ENCODE data around the gene ITIH4.

Gene ITIH4

DNA sequence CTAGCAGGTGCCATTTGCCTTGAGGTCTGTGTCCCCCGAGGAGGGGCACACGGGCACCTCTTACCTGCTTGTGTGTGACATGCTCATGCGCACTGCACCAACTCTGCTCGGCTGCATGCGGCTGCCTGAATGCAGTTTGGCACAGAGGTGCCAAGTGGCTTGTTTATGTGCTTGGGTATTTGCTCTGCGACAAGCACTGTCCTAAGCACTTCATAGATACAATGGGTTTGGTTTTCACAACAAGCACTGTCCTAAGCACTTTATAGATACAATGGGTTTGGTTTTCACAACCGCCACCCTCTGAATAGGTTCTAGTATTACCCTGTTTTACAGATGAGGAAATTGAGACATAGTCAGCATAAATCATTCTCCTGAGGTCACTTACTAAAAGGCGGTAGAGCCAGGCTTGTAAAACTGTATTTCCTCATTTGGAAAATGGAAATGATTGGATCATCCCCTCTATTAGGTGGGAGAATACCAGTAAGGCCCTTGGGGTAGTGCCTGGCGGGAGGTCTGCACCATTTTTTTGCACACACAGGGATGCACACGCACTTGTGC is 487 bp downstream of the ITIH4 start:
- no peak for DNase-seq

GRCh38 chr3:52829482-52829881 is 990 bp downstream of the ITIH4 start:
- DNase-seq, result no peak

DNA sequence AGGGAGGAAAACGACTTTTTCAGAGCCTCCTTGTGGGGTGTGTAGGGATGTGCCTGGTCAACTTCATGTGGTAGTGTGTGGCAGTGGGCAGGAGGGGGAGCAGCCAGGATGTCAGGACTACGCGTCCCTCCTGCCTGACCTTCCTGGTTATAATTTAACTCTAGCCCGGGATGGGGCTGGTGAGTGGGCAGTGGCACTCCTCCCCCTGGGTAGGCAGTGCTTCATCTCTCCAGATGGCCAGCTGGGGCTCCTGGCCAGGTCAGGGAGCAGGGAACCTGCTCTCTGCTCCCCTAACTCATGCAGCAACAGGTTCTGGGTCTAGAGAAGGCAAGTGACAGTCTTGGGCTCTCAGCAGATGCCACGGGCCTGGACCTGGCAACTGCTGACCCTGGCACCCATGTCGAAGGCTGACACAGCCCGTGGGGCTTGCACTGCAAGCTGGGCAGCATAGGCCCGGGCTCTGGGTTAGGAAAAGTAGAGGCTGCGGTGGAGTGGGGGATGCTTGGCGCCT is 2.6 kb downstream of the ITIH4 start:
- no peak for DNase-seq

GRCh38 chr3:52827441-52827840 is 3.0 kb downstream of the ITIH4 start:
- no peak for DNase-seq

- DNase-seq, result no peak
Observed at GRCh38 chr3:52824037-52824436, 6.4 kb downstream of the ITIH4 start.

DNA sequence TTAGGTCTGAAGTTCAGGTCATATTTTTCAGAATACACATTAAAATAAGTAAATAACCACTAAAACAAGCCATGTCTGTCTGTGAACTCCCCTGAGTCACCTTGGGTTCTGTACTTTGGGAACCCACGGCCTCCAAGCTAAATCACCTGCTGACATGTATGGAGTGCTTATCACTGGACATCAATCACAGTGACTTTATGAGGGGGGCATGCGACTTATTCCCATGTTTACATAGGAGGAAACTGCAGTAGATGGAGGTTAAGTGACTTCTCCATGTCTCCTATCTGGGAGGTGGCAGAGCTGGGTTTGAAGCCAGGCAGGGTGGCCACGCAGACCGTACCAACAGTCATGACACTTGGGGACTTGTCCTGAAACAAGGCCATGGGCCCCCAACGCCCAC is 8.1 kb downstream of the ITIH4 start:
- DNase-seq, result no peak

DNA sequence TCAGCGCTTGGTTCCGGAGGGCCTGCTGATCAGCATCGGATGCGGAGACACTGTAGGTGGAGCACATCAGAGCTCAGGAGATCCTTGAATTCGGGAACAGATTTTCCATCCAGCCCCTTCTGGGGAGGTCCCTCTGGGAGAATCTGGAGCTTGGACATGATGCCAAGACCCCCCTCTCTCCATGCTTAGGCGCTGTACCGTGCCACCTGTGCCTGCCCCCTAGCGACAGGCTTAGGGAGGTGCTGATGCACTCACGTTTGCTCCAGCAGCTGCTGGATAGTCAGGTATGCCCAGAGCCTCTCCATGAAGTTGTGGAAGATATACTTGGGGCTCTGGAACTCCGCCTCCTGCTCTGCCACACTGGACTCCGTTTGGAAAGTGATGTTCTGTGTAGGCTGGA is 9.7 kb downstream of the ITIH4 start:
- DNase-seq, result peak; percentile 36

- DNase-seq, result no peak
Observed at GRCh38 chr3:52819936-52820335, 10.5 kb downstream of the ITIH4 start.

GRCh38 chr3:52817860-52818259 is 12.6 kb downstream of the ITIH4 start:
- no peak for DNase-seq

GRCh38 chr3:52817221-52817620 is 13.3 kb downstream of the ITIH4 start:
- no peak for DNase-seq

DNA sequence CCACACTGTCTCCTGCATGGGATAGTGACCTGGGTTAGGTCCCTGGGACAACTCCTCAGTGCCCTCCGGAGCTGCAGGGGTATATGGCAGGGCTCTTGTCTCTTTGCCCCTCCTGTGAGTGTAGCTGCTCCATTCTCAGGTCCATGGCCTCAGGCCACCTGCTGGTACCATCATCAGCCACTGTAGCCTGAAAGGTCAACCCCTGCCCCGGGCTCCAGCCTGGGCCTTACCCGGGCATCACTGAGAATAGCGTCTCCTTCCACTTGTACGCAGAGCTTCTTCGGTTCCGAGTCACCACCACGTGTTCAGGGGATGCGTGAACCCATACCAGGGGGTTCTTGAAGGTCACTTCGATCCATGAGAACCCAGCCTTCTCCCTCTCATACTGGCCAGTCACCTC is 13.8 kb downstream of the ITIH4 start:
- no peak for DNase-seq

DNA sequence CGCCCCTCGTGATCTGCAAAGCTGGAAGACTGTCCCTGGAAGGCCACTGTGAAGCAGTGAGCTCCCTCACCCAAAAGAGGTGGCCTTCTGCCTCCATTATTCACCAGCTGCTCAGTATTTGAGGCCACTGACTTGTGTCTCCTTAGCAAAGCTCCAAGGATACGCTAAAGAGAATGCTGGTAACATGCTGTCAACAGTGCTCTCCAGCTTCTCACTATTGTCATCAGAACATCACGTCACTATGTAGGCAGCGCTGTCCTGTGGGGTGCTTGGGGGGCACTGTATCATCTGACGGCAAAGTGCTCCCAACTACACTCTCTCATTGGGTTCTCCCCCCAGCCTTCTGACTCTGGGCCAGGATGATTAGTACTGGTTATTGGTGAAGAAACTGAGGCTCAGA is 14.3 kb downstream of the ITIH4 start:
- no peak for DNase-seq

DNA sequence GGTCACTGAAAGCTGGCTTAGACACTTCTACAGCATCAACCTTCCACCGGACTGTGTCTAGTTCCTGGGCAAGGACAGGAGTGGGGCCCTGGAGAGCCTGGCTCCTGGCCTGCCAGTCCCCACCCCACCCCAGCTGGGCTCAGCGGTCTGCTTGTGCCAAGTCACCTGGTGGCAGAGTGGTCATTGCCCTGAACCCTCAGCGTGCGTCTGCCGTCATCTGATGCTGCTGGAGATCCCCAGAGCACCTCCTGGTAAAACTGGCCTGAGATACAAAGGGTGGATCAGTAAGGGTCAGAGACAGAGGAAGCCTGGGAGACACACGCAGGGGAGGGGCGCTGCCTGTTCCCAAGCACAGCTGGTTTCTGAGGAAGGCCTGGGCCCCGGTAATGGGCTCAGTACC is 16.7 kb downstream of the ITIH4 start:
- no peak for DNase-seq

DNA sequence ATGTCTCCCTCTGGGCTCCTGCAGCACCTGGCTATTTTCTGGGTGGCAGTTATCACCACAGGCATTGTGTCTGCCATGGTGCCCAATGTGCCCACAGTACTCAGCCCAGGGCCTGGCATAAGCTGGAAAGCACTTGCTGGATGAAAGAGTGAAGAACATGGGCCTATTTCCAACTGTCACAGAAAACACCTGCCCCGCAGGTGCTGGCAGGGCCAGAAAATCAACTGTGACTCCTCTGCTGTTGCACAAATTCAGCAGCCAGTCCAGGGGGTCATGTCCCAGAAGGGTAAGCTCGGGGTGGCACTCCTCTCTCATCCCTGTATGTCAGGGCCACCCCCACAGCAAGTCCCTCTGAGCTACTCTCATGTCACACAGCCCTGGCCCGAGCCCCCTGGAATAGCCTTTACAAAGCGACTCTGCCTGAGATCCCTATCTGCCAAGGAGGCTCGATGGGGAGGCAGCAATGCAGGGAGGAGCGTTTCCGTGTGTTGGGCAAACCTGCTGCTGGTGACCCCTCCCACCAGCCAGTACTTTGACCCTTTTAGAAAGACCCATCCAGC is 18.9 kb downstream of the ITIH4 start:
- no peak for DNase-seq

DNA sequence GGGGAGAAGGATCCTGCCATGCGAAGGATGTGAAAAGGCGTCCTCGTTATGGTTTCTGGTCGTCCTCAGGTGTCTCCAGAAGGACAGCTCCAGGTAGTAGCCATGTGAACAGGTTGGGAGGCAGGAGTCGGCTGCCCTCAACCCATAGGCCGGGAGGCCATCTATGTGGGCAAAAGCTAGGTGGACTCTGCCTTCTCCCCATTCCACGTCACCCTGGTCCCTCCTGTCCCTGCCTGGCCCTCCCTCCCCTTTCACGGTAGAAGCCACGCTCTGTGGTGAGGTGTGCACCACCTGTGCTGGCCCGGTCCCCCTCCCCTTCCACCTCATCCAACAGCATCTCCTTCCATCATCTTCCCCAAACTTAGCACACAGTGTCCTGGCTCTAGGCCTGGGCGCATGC is 19.5 kb downstream of the ITIH4 start:
- DNase-seq, result no peak

DNA sequence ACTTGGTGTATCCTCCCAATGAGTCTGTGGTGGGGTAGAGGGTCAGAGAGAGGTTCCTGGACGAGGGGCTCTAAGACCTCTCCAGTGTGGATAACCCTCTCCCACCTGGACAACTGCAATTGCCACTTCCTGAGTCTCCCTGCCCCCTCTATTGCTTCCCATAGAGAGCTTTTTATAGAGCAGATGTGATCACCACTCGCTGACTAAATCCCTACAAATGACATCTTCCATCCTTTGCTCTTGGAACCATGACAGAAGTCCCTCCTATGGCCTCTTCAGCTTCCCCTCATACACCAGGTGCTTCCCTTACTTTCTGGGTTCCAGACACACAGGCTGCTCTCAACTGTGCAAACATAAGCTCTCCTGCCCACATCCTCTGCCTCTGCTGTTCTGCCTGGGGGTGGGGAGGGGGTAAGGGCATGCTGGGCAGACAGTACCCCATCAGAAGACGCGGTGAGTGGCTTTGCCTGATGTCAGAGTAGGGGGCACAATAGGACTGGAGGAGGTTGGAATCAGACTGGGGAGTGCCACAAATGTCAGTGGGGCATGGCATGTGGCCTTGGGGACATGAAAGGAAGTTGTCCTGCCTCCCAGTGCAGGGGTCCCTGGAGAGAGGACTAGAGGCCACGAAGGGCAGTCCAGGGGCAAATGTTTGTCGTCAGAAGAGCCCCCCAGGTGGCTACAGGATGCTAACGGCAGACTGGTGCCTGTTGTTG is 20.7 kb downstream of the ITIH4 start:
- no peak for DNase-seq

DNA sequence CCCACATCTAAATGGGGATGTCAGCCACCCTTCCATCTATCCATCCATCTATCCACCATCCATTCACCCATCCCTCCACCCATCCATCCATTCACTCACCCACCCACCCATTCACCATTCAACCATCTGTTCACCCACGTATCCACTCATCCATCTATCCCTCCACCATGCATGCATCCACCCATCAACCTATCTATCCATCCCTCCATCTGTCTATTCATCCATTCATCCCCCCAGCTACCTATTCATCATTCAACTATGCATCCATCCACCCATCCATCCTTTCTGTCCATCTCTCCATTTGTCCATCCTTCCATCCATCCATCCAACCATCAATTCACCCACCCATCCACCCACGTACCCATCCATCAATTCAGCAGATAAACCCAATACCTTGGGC is 21.3 kb downstream of the ITIH4 start:
- no peak for DNase-seq

GRCh38 chr3:52805270-52806039 is 25.0 kb downstream of the ITIH4 start:
- no peak for DNase-seq

GRCh38 chr3:52801839-52802238 is 28.6 kb downstream of the ITIH4 start:
- DNase-seq, result no peak

GRCh38 chr3:52800079-52800478 is 30.4 kb downstream of the ITIH4 start:
- DNase-seq, result no peak

GRCh38 chr3:52798978-52799476 is 31.4 kb downstream of the ITIH4 start:
- DNase-seq, result peak; percentile 30

DNA sequence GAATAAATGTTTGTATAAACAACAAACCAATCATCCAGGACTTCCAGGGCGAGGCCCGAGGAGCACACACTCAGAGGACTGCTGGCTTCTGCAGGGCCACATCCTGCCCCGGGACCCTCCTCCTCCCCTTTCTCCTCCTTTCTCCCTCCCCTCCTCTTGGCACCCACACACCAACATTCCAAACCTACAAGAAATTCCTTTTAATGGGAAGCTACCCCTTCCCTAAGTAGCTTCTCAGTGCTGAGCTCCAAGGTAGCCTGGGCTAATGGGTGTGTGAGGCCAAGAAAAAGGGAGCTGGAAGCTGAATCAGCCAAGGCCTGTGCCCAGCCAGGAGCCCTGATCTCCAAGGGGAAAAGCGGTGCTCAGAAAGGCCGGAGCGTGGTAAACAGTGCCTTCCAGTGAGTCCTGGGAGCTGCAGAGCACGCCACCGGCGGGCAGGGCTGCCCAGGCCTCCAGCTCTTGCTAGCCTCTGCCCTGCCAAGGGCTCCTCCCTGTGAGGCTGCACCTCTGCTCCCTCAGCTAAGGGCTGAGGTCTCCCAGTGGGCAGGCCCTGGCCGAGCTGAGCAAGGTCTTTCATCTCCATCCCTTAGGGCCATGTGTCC is 32.0 kb downstream of the ITIH4 start:
- DNase-seq, result no peak

DNA sequence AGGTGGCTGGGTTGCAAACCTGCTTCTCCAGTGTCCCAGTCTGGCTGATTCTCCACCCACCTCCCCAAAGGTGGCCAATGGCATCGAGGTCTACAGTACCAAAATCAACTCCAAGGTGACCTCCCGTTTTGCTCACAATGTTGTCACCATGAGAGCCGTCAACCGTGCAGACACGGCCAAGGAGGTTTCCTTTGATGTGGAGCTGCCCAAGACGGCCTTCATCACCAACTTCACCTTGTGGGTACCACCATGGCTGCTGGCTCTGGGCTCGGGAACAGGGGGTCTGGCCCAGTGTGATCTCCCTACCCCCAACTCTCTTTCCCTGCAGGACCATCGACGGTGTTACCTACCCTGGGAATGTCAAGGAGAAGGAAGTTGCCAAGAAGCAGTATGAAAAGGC is 34.1 kb downstream of the ITIH4 start:
- no peak for DNase-seq

Data from activated CD4-positive, alpha-beta T cell treated with anti-CD3 and anti-CD28 coated beads, Interleukin-10, Interleukin-2, amounts not matched to agents 100 ng/mL and 50 ng/mL, durations not matched to agents 16 hours and 8 hours (primary cell).